Adrenal gland (tissue), 5 donors: Measurements from ENCODE around the gene BRINP1.

ENCODE experiments used
- CTCF ChIP-seq, 6 experiments: fragments of 450-650 bp in 4 of 6; fragments of 200-600 bp in 2 of 6; sonication (generic) in 1 of 6; IDR thresholded peaks; 1 replicate in 5 of 6; 2 replicates in 1 of 6; pipeline versions ENCODE4 v1.5.1 to v1.8.0; 2016 to 2021; ENCODE audit warnings: antibody characterized with exemption in 6 of 6, mild to moderate bottlenecking in 2 of 6, moderate library complexity in 1 of 6
- POLR2A ChIP-seq, 2 donors: fragments of 450-650 bp; IDR thresholded peaks; one replicate each; pipeline ENCODE4 v1.6.1; 2017; ENCODE audit warnings: antibody characterized with exemption in 2 of 2, mild to moderate bottlenecking in 2 of 2, moderate library complexity in 1 of 2
- donor health status: DM: no; HTN: no; CAD: no.

- TF ChIP-seq CTCF (IDR thresholded peaks at IDR 0.05): peak; percentile 28 to 68 (median 54)
- TF ChIP-seq POLR2A (IDR thresholded peaks at IDR 0.05): no peak
These were observed 3.8 kb downstream of the BRINP1 start for GRCh38 chr9:119365291-119366027.
